ENCODE data around the gene CLEC20A.

DNA sequence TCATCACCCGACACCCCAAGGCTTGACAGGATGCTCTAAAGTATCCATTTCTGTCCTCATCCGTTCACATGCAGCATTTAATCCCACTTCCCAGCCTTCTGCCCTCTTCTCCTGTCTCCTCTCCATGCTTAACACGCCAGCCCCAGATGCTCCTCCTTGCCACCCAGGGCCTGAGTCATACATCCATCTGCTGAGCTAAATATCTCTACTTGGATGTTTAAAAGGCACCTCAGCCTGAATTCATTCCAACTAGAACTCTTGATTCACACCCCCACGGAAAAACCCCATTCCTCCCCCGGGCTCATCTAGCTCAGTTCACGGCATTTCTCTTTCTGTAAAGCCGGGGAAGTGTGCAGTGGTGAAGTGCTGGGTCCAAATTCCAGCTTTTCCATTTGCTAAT lies 43.9 kb upstream of the CLEC20A start:
- TF ChIP-seq CTCF (conservative IDR thresholded peaks at IDR 0.05; ENCODE audit: low read depth, low read length) = no peak
- no peak for TF ChIP-seq EZH2phosphoT487 (IDR thresholded peaks at IDR 0.05; ENCODE audit: borderline replicate concordance, low read length)
- TF ChIP-seq EZH2 (IDR thresholded peaks at IDR 0.05; ENCODE audit: low read length, unreplicated experiment) = no peak

Data from PC-3 (cell line).